NCI-H1417 (cell line): ENCODE data around the gene DLEC1.
"Not testable (repeated sequence)": the region's sequence is repeated elsewhere in the genome, so short reads cannot be mapped to it uniquely, and the experiment has no call there.

Experiments
- DNase-seq, 3 experiments: peaks; one replicate each; lab custom pipeline; 2025; lab: John Stamatoyannopoulos, UW

Gene DLEC1

GRCh38 chr3:38157117-38157516, 118.1 kb downstream of the DLEC1 start:
- no peak for DNase-seq

DNA sequence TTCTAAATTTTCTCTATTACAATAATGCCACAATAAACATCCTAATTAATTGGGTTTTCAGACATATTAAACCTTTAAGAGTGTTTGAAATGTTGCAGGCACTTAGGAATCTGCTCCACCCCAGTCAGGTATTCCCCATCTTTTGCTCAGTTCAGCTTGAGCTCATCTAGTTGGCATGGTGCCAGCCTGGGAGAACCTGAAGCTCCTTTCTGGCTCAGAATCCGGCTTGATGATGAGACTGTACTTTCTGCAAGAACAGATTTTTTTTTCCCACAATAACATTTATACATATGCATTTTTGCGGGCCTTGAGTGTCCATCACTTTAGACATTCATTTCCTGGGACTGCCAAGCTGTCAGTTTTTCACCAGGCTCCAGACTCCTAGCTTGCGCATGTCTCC, 118.6 kb downstream of the DLEC1 start:
- DNase-seq: peak in 2 of 3 experiments; percentile 2 to 44

- no peak for DNase-seq
Observed at GRCh38 chr3:38158472-38158871, 119.5 kb downstream of the DLEC1 start.

DNA sequence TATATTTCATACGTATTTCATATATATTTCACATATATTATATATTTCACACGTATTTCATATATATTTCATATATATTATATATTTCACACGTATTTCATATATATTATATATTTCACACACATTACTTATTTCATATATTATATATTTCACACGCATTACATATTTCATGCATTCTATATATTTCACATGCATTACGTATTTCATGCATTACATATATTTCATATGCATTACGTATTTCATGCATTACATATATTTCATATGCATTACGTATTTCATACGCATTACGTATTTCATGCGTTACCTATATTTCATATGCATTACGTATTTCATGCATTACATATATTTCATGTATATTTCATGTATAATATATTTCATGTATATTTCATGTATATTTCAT, 121.7 kb downstream of the DLEC1 start:
- DNase-seq: not testable (repeated sequence)

DNA sequence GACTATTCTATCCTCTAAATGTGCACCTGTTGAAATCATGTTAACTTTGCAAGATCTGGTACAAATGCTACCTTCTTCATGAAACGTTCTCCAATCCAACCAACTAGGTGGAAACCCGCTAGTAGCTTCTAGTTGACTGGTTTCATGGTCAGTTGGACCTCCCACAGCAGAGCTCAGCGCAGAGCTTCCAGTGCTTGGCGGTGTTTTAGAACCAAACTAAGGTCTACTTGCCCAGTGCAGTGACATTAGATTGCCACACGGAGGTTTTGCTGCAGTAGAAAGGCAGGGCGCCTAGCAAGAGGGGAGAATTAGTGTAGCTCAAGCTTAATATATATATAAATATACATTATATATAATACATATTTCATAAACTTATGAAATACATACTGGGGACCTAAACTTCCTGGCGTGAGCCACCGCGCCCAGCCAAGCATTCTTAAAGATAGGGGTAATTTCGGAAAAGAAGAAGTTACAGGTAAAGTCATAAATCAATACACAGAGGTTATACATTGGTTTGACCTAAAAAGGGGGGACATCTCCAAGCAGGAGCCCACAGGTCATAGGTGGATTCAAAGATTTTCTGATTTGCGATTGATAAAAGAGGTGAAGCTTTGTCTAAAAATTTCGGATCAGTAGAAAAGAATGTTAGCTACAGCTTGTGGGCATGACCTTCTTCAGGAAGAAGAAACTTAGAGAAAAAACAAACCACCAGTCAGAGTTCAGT, 124.3 kb downstream of the DLEC1 start:
- no peak for DNase-seq

DNA sequence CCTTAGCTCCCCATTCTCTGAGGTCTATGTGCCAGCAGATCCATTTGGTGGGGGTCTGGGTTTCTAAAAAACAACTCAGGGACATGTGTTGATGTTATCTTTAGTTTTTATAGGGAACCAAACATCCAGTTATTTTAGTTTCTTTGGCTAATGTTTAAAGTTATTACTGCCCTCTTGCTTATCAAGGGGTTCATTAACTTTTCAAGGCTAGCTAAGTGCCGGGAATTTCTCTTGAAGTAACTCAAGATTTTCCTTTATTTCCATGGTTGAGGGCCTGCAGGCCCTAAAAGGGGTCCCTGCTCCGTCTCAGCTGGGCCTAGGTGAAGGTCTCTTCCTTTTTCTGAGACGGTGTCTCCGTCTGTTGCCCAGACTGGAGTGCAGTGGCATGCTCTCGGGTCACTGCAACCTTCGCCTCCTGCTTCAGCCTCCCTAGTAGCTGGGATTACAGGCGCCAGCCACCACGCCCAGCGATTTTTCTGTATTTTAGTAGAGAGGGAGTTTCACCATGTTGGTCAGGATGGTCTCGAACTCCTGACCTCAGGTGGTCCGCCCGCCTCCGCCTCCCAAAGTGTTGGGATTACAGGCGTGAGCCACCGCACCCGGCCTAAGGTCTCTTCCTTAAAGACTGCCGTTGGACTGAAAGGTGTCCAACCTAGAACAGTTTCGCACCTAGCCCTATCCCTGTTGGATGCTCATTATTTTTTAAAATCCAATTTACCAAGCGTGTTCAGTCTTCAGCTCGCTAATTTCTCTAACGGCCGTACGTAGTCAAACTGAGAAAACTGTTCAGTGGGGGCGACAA, 125.0 kb downstream of the DLEC1 start:
- no peak for DNase-seq

DNA sequence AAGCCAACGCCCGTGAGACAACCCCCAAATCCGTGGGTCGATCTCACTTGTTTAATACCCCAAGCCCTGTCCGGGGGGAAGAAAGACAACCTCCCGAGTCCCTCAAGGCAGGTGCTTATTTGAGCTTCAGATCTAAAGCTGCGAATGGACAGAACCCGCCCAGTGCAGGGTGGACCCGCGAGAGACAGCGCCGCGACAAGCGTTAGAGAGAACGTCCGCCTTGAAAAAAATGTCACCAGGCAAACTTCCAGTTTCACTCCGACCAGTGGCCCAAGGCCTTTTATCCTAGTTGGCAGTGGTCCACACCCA, 125.6 kb downstream of the DLEC1 start:
- no peak for DNase-seq

DNA sequence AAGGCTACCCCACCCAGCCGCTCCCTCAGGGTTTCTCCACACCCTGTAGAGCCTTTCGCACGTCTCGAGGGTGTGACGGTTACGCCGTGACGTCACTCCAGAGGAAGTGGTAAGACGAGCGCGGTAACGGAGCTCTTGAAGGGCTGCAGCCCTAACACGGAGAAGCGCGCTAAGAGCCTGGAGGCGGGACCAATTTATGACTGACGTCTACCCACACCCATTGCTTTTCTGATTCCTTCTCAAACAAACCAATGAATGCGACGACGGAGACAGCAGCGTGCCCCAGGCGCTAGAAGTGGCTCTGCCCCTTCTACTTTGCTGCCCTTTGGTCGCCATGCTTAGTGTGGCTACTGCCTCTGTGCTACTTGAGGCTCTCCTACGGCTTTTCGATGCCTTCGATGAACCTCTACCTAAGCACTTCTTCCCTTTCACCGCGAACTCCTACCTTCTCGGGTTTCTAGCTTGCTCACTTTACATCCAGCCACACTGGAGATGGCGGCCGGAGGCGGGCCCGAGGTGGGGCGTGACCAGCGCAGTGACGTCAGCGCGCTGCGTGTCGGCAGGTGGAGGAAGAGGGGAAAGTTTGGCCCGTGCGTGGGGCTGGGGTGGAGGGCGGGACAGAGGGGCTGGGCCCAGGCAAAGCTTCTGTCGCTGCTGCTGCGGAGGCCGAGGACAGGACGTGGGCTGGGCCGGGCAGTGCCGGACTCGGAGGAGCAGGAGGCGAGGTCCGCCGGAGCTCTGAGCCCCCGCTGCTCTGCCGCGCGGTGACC, 126.1 kb downstream of the DLEC1 start, which contains the start of gene OXSR1:
Gene OXSR1 (plus strand): TSS at position 586 of the 770 bp plus-strand sequence. CDS start 340 bp downstream, outside the sequence.
- DNase-seq: peak; percentile 95 to 99 (median 95)

DNA sequence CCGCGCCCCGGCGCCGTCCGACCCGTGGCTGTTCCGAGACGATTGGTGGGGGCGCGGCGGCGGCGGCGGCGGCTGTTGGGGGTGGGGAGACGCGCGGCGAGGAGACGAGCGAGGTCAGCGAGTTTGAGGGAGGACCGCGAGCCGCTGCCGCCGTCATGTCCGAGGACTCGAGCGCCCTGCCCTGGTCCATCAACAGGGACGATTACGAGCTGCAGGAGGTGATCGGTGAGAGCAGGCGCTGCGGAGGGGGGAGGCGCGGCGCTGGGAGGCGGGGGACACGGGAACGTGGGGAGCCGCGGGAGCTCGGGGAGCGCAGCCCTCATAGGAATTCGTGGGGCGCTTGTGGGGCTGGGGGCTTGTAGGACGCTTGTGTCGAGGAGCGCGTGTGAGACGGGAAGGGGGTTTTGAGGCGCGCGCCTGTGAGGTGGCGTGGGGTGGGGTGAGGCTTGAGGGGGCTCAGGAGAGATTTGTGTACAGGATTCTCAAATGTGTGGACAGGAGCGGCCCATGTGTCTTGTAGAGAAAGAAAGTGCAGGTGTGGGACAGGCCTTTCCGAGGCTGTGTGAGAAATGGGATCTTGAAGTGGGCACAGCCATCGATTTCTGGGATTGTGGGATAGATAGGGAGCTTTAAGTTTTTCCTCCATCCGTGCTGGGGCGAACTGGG, 126.8 kb downstream of the DLEC1 start:
- peak in 1 of 3 experiments; percentile 58 for DNase-seq

- no peak for DNase-seq
Observed at GRCh38 chr3:38167591-38167990, 128.6 kb downstream of the DLEC1 start.

DNA sequence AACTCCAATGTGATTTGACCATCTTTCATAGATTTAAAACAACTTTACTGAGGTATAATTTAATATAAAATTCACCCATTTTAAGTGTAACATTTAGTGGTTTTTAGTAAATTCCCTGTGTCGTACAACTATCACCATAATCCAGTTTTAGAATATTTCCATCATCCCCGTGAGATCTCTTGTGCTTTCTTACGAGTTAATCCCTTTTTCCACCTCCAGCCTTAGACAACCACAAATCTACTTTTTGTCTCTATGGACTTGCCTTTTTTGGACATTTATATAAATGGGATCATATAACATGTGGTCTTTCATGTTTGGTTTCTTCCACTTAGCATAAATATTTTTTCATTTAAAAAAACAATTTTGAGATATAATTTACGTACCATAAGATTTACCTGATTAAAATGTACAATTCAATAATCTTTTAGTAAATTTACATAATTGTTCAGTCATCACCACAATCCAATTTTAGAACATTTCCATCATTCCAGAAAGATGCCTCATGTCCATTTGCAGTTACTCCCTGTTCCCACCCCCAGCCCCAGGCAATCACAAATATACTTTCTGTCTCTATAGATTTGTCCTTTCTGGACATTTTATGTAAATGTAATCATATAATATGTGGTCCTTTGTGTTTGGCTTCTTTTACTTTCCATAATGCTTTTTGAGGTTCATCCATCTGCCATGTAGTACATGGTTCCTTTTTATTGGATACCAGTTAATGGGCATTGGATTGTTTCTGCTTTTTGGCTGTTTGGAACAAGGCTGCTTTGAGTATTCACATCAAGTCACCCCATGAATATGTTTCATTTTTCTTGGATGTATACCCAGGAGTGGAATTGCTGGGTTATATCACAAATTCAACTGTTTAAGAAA, 129.4 kb downstream of the DLEC1 start:
- no peak for DNase-seq

DNA sequence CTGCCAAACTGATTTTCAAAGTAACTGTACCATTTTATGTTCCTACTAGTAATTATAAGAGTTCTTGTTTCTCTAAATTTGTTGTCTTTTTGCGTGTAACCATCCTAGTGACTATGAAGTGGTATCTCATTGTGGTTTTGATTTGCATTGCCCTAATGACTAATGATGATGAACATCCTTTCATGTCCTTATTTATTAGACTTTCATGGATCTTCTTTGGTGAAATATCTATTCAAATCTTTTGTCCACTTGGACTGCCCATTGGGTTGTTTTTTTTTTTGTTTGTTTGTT, 130.0 kb downstream of the DLEC1 start:
- DNase-seq: no peak

DNA sequence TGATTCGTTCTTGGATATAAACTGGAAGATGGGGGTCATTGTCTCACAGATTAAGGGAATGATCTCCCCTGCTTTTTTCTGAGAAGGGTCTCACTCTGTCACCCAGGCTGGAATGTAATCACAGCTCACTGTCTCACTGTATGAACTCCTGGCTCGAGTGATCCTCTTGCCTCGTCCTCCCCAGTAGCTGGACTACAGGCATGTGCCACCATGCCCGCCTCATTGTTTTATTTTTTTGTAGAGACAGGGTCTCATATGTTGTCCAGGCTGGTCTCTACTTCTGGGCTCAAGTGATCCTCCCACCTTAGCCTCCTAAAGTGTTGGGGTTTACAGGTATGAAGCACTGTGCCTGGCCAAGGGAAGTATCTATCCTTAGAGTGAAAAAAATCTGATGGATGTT, 131.7 kb downstream of the DLEC1 start:
- no peak for DNase-seq

GRCh38 chr3:38171622-38172021, 132.6 kb downstream of the DLEC1 start:
- DNase-seq: no peak
